Adipocyte (in vitro differentiated cells): ENCODE results near the gene PDE7B.
A peak's percentile ranks its signal among the peaks of the same experiment; 100 is the strongest.
"Not testable (repeated sequence)": the region's sequence is repeated elsewhere in the genome, so short reads cannot be mapped to it uniquely, and the experiment has no call there.

ENCODE experiments used
- DNase-seq: peaks from one replicate; pipeline ENCODE4 v3.0.0-alpha.2; 2015; ENCODE audit warnings: low read depth
- H3K27me3 ChIP-seq: replicated peaks from 2 replicates; pipeline ENCODE4 v1.7.0; 2013; ENCODE audit warnings: mild to moderate bottlenecking, low read length, moderate library complexity; ENCODE audit not compliant: control insufficient read depth, insufficient read depth
- H3K36me3 ChIP-seq: 2 replicates; pipeline ENCODE4 v1.7.0; 2013; ENCODE audit warnings: low read length, mild to moderate bottlenecking, moderate library complexity; ENCODE audit not compliant: control insufficient read depth, insufficient read depth, severe bottlenecking
- H3K4me1 ChIP-seq: 2 replicates; pipeline ENCODE4 v1.7.0; 2013; ENCODE audit warnings: mild to moderate bottlenecking, low read length, moderate library complexity; ENCODE audit not compliant: control insufficient read depth, insufficient read depth
- H3K4me3 ChIP-seq: 2 replicates; pipeline ENCODE4 v1.7.0; 2013; ENCODE audit warnings: mild to moderate bottlenecking, low read length, moderate library complexity
- H3K9ac ChIP-seq: 2 replicates; pipeline ENCODE4 v1.7.0; 2013; ENCODE audit warnings: mild to moderate bottlenecking, low read length, moderate library complexity
- H3K9me3 ChIP-seq: 2 replicates; pipeline ENCODE4 v1.7.0; 2013; ENCODE audit warnings: mild to moderate bottlenecking, low read length, moderate library complexity; ENCODE audit not compliant: control insufficient read depth

The PDE7B gene

DNA sequence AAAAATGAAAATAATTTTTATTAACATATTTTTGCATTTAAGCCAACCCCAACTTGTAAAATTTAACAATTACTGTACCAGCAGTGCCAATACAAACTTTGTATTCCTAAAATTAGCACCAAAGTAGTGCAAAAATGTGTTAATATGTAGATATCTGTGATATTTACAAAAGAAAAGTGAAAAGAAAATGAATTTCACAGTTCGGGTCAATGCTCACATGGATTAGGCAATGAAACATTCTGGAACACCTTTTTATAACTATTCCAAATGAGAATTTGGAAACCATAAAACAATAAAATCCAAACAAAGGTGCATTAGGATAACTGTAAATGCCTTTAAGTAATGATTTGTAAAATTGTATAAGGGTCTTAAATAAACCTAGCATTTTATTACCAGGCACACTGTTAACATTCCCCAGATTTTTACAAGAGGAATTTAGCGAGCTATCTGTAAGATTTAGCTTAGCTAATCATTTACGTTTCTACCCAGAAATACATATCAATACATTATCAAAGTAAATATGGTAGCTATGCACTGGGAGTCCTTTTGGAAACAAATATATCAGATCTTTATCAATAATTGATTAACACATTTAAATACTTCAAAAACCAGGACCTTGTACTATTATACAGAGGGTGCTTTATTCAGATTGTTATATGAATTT is 286.4 kb downstream of the PDE7B start:
- Histone ChIP-seq H3K36me3 (no peaks in the 10 kb centered on the region), H3K4me1 (peaks cover 4% of the 10 kb centered on the region), H3K4me3 (no peak overlapping the region), H3K9me3 (no peaks in the 10 kb centered on the region), H3K9ac (no peak overlapping the region), H3K27me3 (no peaks in the 10 kb centered on the region)
- DNase-seq, result no peak

DNA sequence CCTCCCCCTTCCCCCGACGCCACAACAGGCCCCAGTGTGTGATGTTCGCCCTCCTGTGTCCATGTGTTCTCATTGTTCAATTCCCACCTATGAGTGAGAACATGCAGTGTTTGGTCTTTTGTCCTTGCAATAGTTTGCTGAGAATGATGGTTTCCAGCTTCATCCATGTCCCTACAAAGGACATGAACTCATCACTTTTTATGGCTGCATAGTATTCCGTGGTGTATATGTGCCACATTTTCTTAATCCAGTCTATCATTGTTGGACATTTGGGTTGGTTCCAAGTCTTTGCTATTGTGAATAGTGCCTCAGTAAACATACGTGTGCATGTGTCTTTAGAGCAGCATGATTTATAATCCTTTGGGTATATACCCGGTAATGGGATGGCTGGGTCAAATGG is 287.6 kb downstream of the PDE7B start:
- H3K9ac ChIP-seq, H3K36me3 ChIP-seq, H3K4me3 ChIP-seq, H3K27me3 ChIP-seq, DNase-seq, H3K4me1 ChIP-seq, H3K9me3 ChIP-seq: not testable (repeated sequence)

DNA sequence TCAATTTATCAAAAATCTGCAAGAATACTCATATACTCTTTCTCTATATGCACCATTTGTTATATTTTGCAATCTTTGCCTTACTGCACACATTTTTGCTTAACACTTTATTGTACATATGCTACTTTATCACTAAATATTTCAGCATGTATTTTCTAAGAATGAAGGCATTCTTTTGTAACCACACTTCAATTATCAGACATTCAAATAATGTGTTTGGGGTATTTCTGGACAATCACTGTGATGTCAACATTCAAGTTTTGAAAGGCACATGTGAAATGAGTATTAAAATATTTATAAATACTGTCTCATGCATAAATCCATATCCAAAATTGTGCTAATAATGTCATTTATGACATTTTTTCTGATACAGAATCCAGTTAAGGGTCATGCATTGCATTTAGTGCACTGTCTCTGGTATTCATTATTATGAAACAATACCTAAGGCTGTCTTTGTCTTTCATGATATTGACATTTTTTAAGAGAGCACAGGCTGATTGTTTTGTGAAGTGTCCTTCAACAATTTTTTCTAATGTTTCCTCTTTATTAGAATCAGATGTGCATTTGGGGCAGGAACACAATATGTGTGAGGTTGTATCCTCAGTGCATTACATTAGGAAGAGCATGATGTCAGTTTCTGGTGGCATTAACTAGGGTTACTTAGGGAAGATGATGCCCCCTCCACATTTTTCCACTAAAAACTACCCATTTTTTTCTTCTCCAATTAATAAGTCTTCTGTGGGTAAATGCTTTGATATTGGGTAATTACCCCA is 292.9 kb downstream of the PDE7B start:
- DNase-seq, result peak; percentile 40
- no peak overlapping the region for H3K4me3 ChIP-seq
- no peak overlapping the region for H3K9ac ChIP-seq
- H3K4me1 ChIP-seq, result peaks cover 18% of the 10 kb centered on the region
- no peaks in the 10 kb centered on the region for H3K36me3 ChIP-seq
- H3K9me3 ChIP-seq, result no peaks in the 10 kb centered on the region
- no peaks in the 10 kb centered on the region for H3K27me3 ChIP-seq

DNA sequence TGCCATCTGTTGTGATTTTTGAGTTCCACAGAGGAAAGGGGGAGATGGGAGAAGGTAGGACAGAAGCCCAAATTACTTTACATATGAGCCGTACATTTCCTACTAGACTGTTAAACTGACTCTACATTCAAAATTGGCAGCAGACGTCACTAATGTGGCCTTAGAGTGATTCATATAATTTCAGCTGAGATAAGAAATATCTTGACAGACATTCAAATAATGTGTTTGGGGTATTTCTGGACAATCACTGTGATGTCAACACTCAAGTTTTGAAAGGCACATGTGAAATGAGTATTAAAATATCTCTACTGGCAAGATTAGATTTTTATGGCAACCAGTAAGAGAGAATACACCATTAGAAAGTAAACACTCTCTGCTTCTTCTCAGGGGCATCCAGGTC is 294.6 kb downstream of the PDE7B start:
- H3K4me1 ChIP-seq, result peaks cover 23% of the 10 kb centered on the region
- H3K36me3 ChIP-seq, result no peaks in the 10 kb centered on the region
- no peak overlapping the region for H3K4me3 ChIP-seq
- no peak overlapping the region for H3K9ac ChIP-seq
- H3K27me3 ChIP-seq, result no peaks in the 10 kb centered on the region
- no peaks in the 10 kb centered on the region for H3K9me3 ChIP-seq
- DNase-seq, result no peak

DNA sequence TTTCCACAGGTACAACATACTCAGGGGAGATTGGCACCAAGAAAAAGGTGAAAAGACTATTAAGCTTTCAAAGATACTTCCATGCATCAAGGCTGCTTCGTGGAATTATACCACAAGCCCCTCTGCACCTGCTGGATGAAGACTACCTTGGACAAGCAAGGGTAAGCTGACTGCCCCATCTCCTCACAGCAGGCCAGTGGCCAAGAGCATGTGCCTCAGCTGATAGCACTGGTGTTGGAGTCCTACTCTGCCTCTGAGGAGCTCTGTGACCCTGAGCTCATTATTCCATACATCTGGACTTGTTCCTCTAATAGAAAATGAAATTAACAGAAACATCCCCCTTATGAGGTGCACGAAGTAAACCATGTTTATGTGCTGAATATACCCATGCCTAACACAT is 295.8 kb downstream of the PDE7B start:
- Histone ChIP-seq H3K4me1 (peaks cover 23% of the 10 kb centered on the region), H3K4me3 (no peak overlapping the region), H3K9me3 (no peaks in the 10 kb centered on the region), H3K9ac (no peak overlapping the region), H3K27me3 (no peaks in the 10 kb centered on the region), H3K36me3 (no peaks in the 10 kb centered on the region)
- no peak for DNase-seq

DNA sequence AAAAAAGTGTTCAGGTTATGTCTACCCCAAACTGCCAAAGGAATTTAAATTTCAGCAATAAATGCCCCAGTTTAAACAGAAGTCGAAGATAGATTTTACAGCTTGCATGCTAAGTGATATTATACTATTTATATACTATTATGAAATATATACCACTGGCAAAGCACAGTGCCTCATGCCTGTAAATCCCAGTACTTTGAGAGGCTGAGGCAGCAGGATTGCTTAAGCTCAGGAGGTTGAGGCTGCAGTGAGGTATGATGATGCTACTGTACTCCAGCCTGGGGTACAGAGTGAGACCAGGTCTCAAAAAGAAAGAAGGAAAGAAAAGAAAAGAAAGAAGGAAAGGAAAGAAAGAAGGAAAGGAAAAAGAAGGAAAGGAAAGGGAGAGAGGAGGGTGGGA is 296.6 kb downstream of the PDE7B start:
- Histone ChIP-seq H3K27me3 (no peaks in the 10 kb centered on the region), H3K4me1 (peaks cover 23% of the 10 kb centered on the region), H3K36me3 (no peaks in the 10 kb centered on the region), H3K9me3 (no peaks in the 10 kb centered on the region), H3K4me3 (no peak overlapping the region), H3K9ac (no peak overlapping the region)
- peak; percentile 34 for DNase-seq

DNA sequence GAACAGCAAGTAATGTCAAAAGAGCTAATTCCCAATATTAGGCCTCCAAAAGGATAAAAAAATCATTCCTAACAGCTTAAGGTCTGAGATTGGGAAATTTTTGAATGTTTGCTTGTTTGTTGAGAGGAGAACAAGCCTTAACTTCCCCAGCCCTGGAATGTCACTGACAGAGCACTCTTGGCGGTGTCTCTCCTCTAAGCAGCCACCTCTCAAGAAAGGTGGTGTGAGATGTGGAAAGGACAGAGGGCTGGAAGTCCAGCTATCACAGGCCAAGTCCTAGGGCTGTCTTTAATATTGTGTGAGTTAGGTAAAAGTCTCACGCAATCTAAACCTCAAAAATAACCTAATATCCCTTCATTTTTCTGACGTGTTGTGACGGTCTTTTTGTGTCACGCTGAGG is 297.0 kb downstream of the PDE7B start:
- H3K9ac ChIP-seq, result no peak overlapping the region
- no peaks in the 10 kb centered on the region for H3K27me3 ChIP-seq
- peak; percentile 4 for DNase-seq
- peaks cover 23% of the 10 kb centered on the region for H3K4me1 ChIP-seq
- no peaks in the 10 kb centered on the region for H3K9me3 ChIP-seq
- no peaks in the 10 kb centered on the region for H3K36me3 ChIP-seq
- H3K4me3 ChIP-seq, result no peak overlapping the region

DNA sequence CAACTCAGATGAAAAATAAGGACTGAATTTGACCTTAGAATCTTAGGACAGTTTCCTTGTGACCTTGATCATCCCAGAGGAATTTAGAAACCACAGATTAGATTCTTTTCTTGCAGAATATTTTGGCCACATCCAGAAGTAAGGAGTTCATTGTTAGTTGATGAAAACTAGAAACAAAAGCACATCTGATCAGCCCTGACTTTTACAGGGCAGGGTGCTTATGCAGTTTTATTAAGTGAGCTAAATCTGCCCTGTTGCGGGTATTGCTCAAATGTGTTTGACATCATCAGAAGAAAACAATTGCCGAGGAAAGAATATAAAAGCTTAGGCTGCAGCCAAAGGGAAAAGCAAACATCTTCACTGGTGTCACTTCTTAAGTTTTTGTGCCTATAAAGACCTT is 297.8 kb downstream of the PDE7B start:
- Histone ChIP-seq H3K4me1 (peaks cover 23% of the 10 kb centered on the region), H3K4me3 (no peak overlapping the region), H3K9ac (no peak overlapping the region), H3K9me3 (no peaks in the 10 kb centered on the region), H3K27me3 (no peaks in the 10 kb centered on the region), H3K36me3 (peaks cover 7% of the 10 kb centered on the region)
- DNase-seq, result no peak

DNA sequence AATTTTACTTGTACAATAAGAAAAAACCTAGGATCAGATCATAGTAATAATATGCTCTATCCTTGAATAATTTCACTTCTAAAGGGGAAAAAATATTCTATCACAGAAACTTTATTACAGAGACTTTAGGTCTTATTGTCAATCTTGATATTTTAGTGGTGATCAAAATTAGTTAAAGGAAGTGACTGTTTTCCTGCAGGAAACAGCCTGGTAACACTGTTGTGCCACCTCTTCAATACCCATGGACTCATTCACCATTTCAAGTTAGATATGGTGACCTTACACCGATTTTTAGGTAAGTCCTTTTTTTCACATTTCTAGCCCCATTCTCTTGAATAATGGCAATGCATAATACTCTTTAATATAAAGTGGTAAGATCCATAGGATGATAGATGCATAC is 299.5 kb downstream of the PDE7B start:
- Histone ChIP-seq H3K9me3 (no peaks in the 10 kb centered on the region), H3K4me1 (peaks cover 21% of the 10 kb centered on the region), H3K9ac (no peak overlapping the region), H3K4me3 (no peak overlapping the region), H3K36me3 (peaks cover 23% of the 10 kb centered on the region), H3K27me3 (no peaks in the 10 kb centered on the region)
- no peak for DNase-seq

DNA sequence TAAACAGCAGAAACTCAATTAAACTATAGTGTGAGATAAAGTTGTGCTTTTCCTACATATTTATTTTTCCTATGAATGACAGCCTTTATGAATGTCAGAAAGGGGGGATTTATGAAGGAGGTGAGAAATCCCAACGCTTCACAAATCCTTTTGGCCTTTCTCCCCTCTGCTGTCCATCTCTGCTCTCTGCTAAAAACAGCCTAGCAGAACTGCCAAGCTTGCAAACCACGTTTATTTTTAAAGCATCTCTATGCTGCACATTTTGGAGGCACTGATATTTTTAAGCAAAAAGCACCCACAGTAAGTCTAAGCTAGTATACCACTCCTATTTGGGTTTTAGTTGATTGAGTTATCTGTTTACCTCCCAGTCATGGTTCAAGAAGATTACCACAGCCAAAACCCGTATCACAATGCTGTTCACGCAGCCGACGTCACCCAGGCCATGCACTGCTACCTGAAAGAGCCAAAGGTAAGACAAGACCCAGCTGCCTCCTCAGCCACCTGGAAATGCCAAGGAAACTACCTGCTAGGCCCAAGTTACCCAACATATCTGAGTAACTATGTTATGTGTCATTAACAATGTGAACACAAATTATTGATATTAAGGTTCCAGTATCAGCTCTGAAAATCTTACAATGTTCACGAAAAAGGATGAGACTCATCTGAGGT is 302.3 kb downstream of the PDE7B start:
- Histone ChIP-seq H3K4me1 (peaks cover 17% of the 10 kb centered on the region), H3K9ac (no peak overlapping the region), H3K36me3 (peaks cover 34% of the 10 kb centered on the region), H3K4me3 (no peak overlapping the region), H3K9me3 (no peaks in the 10 kb centered on the region), H3K27me3 (no peaks in the 10 kb centered on the region)
- DNase-seq, result no peak

DNA sequence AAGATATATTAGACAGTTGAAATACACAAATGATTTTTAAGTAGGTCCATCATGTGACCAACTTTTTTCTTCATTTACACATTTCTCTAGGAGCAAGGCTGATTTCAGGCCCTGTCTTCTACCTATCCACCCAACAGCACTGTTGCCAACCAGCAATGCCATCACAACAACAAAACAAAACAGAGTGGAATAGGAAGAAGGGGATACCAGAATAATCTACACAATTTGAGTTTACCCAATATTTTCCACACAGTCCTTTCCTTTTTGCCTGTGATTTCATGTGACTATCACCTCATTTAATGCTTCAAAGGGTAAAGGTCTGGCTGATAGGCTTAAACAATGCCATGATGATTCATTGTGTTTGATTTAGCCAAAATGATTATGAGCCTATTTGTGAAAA is 303.7 kb downstream of the PDE7B start:
- H3K36me3 ChIP-seq, result peaks cover 35% of the 10 kb centered on the region
- H3K27me3 ChIP-seq, result no peaks in the 10 kb centered on the region
- H3K9me3 ChIP-seq, result no peaks in the 10 kb centered on the region
- no peak overlapping the region for H3K9ac ChIP-seq
- H3K4me3 ChIP-seq, result no peak overlapping the region
- peaks cover 9% of the 10 kb centered on the region for H3K4me1 ChIP-seq
- no peak for DNase-seq
